Measurements from ENCODE around the gene ZNF655.
A peak's percentile ranks its signal among the peaks of the same experiment; 100 is the strongest.
"Not testable (repeated sequence)": the region's sequence is repeated elsewhere in the genome, so short reads cannot be mapped to it uniquely, and the experiment has no call there.

ZNF655 gene

GRCh38 chr7:99558306-99559174 lies at the start of gene ZNF655:
Gene ZNF655 (plus strand): TSS chr7:99558642. CDS start chr7:99560560, 1,918 bp downstream.
- DNase-seq, result peak; percentile 95

- DNase-seq, result no peak
Measured at GRCh38 chr7:99514050-99514449, 44.4 kb upstream of the ZNF655 start.

DNA sequence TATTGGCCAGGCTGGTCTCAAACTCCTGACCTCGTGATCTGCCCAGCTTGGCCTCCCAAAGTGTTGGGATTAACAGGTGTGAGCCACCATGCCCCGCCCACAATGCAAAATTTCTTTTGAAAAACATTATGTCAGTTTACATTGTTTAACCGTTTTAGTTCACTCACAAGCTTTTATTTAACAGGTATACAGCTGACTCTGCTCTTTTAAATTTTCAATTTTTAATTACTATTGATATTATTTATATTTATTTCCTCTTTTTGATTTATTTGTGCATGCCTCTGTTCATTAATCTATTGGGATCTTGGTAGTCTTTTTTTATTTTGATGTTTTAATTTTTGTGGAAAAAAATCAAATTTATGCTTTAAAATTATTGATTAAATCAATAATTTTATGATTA lies 37.0 kb upstream of the ZNF655 start:
- no peak for DNase-seq

- peak; percentile 25 for DNase-seq
Measured at GRCh38 chr7:99525713-99526440, 32.6 kb upstream of the ZNF655 start.

DNA sequence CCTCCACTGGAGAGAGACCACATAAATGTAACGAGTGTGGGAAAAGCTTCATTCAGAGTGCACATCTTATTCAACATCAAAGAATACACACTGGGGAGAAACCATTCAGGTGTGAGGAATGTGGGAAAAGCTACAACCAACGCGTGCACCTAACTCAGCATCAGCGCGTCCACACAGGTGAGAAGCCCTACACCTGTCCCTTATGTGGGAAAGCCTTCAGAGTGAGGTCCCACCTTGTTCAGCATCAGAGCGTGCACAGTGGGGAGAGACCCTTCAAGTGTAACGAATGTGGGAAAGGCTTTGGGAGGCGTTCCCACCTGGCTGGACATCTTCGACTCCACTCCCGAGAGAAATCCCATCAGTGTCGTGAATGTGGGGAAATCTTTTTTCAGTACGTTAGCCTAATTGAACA lies 27.1 kb upstream of the ZNF655 start:
- DNase-seq, result no peak

GRCh38 chr7:99535667-99536066 lies 22.8 kb upstream of the ZNF655 start:
- DNase-seq, result no peak

- DNase-seq, result no peak
Measured at GRCh38 chr7:99539213-99539811, 19.1 kb upstream of the ZNF655 start.

DNA sequence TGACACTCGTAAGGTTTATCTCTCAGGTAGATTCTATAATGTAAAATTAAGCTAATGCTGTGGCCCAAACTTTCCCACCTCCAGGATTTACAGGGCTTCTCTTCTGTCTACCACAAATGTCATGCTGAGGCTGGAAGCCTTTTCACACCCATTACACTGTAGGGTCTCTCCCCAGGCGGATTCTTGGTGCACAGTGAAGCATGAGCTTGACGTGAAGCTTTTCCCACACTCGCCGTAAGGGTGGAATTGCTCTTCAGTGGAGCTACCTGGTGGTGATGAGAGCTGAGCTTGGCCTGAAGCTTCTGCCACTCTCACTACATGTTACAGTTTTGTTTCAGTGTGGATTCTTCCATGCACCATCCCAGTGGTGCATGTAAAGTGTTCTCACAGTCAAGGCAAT lies 17.9 kb upstream of the ZNF655 start:
- DNase-seq, result no peak

GRCh38 chr7:99541212-99541611 lies 17.2 kb upstream of the ZNF655 start:
- no peak for DNase-seq

GRCh38 chr7:99543081-99543671 lies 15.3 kb upstream of the ZNF655 start:
- DNase-seq, result no peak

GRCh38 chr7:99543916-99544315 lies 14.5 kb upstream of the ZNF655 start:
- DNase-seq, result no peak

GRCh38 chr7:99545308-99545707 lies 13.1 kb upstream of the ZNF655 start:
- DNase-seq, result not testable (repeated sequence)

DNA sequence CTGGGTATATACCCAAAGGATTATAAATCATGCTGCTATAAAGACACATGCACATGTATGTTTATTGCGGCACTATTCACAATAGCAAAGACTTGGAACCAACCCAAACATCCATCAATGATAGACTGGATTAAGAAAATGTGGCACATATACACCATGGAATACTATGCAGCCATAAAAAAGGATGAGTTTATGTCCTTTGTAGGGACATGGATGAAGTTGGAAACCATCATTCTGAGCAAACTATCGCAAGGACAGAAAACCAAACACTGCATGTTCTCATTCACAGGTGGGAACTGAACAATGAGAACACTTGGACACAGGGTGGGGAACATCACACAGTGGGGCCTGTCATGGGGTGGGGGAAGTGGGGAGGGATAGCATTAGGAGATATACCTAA lies 8.9 kb upstream of the ZNF655 start:
- DNase-seq, result not testable (repeated sequence)

- DNase-seq, result no peak
Measured at GRCh38 chr7:99551334-99551733, 7.1 kb upstream of the ZNF655 start.

DNA sequence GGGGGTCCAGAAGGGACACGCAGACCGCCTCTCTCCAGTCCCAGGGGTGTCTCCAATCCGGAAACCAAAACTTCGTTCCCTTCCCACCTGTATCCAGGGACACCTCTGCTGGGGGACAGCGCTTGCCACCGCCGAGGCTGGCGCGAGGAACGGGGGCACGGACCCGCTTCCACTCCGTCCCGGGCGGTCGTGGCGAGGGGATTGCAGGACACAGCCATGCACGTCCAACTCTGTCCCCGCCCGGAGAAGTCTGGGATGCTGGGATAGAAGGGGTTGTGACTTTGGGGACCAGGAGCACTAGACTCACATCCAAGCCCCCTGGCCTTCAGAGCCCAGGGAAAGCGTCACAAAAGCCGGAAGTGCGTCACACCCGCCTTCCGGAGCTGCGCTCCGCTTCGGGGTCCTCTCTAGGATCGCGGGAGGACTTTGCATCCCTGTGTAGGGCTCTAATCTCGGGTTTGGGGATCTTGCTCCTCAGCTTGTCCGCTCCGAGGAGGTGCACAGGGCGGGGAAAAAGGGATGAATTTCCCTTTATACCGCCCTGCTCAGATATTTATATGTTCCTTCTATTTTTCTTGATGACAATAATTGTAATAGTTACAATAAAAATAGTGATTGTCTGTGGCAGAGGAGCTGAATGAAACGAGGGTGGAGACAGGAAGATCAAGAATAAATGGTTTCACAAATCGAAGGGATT lies 6.5 kb upstream of the ZNF655 start, which contains the start of gene FAM200A:
Gene FAM200A, minus strand, starts transcription at position 348 of the 697 bp plus-strand sequence. CDS start 3,707 bp downstream, outside the sequence.
- peak; percentile 88 for DNase-seq

DNA sequence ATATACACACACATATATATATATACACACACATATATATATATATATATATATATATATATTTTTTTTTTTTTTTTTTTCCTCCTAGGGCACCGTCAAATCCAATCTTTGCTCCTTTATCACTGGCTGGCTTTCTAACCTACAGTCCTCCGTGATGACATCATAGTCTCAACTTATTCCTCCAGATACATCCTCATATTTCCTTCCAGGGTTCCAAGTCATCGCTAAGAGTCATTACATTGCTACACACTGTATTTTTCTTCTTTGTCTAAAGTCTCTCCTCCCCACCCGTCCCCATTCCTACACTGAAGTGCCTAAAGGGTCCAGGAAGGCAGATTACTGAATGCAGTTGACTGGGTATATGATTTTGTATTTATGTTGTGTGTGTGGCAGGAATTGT lies 5.4 kb upstream of the ZNF655 start:
- DNase-seq, result no peak

DNA sequence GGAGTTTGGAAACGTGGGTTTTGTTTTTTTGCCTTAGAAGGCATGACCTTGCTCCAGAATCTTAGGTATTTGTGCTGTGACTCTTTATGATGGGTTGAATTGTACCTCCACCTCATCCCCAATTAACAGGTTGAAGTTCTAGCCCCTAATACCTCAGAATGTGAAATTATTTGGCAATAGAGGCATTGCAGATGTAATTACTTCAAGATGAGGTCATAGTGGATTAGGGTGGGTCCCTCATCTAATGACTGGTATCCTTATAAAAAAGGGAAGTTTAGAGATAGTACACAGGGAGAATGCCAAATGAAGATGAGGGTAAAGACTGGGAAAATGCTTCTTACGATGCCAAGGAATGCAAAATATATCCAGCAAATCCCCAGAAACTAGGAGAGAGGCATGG lies 3.5 kb upstream of the ZNF655 start:
- DNase-seq, result no peak

DNA sequence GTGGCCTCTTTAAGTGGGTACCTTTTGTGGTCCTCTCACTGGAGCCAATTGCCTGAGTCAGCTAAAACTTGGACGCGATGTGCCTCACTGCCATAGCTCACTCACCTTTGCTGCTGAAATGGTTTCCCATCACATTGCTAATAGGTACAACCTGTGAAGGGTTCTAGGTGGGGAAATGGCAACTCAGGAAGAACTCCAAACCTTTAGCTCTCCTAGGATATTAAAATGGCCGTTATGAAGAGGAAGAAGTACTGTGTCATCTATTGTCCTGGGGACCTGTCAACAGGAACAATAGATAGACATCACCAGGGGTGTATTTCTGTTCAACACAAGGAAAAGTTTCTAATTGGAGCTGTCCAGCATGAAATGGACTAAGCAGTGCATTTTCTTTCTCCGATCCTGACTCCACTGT lies 1.2 kb upstream of the ZNF655 start:
- no peak for DNase-seq

GRCh38 chr7:99557940-99558305 lies 519 bp upstream of the ZNF655 start:
- DNase-seq, result no peak

DNA sequence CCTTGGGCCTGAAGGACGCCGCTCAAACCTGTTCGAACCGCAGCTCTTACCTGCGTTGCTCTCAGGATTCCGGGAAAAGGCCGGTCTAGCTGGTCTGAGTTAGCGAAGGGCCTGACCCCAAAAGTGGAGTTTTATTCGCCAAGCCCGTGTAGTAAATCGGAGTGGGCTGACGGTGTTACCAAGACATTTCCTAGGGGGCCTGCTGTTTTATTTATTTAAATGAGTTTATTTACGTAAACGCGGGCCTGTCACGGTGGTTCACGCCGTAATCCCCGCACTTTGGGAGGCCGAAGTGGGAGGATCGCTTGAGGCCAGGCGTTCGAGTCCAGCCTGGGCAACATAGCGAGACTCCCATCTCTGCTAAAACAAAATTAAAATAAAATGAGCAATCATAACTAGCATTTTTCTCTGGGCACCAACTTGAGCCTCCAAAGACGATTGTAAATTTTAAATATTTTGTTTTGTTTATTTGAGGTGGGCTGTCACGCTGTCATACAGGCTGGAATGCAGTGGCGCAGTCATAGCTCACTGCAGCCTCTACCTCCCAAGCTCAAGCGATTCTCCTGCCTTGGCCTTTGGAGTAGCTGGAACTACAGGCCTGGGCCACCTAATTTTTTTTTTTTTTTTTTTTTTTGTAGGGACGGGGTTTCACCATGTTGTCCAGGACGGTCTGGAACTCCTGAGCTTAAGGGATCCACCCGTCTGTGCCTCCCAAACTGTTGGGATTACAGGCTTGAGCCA lies 903 bp downstream of the ZNF655 start:
- DNase-seq, result no peak

DNA sequence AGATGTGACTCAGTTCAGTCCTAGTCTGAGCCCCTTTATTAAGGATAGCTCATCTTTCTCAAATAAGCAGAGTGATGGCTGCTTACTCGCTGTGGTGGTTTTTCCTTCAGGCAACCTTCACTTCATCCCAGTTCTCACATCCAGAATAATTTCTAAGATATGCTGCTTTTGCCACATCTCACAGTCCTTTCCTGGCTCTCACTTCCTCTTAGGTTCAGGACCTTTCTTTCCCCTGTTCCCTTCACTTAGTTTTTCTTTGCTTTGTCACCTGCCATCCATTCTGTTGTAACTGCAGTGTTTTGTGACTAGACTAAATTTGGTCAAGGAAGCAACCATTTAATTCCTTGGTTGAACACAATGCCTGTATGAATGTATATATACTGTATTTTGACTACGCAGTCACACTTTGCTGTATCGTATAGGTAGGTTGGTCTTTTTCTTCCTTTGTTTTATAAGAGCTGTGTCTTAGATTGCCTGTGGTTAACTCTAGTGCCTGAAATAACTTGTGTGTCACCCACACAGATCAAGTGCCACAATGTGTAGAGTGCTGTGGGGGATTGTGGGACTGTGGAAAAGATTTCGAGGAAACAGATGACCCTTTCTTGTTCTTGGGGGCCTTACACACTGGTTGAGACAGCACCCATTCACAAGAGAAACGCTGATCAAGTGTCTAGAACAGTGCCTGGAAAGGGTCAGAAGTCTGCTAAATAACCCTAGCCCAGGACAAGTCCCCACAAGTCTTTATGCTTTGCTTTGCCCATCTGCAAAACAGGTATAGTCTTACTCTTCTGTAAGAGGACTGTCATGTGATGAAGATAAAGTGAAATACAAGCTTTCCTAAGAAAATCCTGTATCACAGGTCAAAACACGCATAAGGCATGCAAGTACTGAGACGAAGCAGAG lies 2.6 kb downstream of the ZNF655 start:
- DNase-seq, result no peak

Measured in CD4-positive, alpha-beta T cell treated with Interleukin-10 for 1 hour (primary cell).